GM19397 (cell line): ENCODE measurements around the gene TBC1D1.

Experiments used
- ATAC-seq: cut with Tn5 transposase; IDR thresholded peaks from one replicate; pipeline ENCODE4 v1.9.1; 2021; ENCODE audit warnings: mild to moderate bottlenecking, moderate library complexity; ENCODE audit not compliant: unreplicated experiment

Gene TBC1D1

DNA sequence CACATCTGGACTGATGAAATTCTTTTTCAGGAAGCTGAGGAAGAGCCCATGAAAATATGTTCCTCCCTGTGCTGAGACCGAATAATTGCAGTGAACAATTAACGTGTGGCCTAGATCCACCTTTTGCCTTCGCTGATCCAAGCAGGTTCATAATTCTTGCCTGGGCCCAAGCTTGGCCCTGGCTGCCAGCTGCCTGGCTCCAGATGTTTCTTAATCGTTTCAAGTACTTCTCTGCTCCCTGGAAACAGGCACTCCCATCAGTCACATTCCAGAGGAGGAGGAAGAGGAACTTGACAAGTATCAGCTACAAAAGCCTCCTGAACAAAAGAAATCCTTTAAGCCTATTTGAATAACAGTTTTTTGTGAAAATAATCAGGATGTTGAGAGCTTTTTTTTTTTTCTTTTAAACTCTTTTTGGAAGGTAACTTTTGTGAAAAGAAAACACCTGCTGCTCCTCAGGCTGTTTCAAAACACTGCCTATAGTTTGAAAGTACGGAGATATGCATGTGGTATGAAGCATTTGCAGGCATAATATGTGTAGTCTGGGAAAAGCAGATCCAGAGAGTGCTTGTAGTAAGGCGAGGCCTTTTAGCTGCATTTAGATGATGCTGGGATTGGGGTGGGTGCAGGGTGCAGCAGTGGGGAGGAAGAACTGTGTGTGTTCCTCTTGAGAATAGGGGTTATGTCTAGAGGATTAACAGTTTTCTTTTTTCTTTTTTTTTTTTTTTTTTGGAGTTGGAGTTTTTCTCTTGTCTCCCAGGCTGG, 223.7 kb downstream of the TBC1D1 start:
- ATAC-seq: no peak

DNA sequence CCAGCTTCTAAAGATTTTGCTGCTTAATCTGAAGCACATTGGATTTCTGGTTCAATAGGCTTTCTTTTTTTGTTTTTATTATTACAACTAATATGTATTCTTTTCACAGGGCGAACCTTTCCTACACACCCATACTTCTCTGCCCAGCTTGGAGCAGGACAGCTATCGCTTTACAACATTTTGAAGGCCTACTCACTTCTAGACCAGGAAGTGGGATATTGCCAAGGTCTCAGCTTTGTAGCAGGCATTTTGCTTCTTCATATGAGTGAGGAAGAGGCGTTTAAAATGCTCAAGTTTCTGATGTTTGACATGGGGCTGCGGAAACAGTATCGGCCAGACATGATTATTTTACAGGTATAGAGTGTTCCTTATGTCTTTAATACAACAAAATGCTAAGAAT, 224.7 kb downstream of the TBC1D1 start:
- ATAC-seq: no peak

DNA sequence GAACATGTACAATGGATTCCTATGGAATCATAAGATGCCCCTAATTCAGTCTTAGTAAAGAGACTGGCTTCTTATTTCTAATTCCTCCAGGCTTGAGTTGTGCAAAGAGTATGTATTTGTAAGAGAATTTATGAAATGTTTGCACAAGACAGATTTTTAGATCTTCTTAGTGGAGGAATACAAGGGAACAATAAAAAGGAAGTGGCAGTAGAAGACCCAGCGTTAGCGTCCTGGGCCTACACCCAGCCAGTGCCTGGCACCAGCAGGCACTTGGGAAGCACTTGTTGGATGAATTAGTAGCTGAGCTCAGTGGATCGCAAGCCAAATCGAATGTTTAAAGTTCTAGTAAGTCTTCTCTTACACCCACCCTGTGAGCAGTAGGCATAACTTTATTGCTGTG, 226.7 kb downstream of the TBC1D1 start:
- ATAC-seq: no peak

DNA sequence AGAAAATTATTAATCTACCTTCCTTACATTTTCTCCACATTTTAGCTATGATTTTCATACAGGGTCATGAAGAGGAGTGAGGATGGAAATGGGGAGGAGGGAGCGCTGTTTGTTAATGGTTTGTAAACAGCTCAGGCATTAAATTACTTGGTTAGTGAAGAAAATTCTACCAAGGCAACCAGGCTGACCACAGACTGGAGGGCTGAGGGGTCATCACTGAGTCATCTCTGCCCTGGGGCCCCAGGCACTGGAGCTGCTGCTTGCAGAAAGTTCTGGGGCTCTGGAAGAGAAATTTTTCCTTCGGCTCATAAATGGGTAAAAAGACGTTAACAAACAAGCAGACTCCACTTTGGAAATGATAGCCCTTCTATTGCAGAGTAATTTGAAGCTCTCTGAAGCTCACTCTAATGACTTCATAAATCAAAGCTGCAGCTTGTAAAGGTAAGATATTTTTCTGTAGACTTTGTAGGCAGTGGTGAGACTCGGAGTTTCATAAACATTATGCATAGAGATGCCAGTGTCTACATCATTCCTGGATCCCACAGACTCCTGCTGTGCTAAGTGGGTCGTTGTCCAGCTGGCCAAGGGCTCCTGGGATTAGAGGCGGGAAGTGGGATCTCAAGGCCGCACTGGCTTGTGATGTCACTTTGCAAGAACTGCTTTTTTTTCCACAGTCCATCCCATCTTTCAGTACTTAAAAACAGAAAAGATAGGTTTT, 228.9 kb downstream of the TBC1D1 start:
- ATAC-seq: no peak

DNA sequence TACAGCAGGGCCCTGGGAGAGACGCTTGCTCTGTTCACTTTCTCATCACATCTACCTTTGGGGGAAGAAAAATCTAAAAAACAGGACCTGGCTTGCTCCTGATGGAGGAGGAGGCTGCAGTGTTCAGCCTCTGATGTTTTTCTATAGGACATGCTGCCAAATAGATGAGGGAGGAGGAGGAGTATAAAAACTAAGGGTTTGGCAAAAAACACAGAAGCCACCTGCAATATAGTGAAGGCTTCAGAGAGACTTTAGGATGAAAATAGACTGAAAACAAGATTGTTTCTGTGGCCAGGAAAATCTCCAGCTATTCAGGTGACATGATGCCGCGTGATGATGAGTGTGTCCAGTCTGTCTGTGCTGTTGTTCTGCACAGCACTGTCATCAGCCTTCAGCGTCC, 229.9 kb downstream of the TBC1D1 start:
- no peak for ATAC-seq

DNA sequence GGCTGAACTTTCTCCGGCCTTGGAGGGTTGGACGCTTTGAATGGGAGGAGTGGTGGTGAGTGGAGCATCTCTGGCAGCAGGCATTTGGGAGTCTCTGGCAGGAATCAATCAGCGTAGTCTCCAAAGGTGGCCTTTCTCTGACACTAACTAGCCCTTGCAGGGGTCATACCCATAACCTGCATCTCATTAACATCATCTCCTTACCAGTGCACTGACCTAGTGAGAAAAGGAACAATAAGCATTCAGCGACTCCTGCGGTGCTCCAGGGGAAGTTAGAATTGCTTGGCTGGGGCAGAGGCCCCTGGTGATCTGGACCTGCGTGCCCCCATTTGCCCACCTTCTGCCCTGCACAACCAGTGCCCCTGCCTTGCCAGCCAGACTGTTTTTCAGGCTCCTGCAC, 231.2 kb downstream of the TBC1D1 start:
- no peak for ATAC-seq

DNA sequence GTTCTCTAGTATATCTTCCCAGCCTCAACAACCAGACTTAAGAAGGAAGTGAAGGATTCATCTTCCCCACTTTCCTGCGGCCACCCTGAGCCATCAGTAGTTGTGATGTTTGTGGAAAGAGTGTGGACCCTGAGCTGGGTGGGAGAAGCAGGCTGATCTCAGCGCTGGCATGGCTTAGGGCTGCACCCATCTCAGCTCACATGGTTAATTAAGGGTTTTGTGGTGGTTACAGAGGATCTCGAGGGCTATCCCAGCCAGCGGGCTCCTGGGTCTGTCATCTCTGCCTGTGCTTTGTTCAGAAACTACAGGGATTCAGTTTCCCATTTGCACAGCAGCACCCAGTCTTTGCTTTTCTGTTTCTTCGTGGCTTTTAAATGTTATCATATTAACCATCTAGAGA, 232.7 kb downstream of the TBC1D1 start:
- no peak for ATAC-seq

DNA sequence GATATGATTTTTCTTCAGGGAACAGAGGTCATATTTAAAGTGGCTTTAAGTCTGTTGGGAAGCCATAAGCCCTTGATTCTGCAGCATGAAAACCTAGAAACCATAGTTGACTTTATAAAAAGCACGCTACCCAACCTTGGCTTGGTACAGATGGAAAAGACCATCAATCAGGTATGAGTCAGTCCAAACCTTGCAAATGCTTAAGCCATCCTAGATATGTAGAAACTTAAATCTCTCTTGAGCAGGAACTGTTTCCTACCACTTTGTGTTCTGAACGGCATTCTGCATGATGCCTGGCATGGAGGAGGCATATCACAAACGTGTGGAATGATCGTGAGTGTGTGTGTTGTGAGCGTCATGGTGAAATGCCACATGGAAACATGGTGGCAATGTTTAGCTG, 234.1 kb downstream of the TBC1D1 start:
- ATAC-seq: no peak

DNA sequence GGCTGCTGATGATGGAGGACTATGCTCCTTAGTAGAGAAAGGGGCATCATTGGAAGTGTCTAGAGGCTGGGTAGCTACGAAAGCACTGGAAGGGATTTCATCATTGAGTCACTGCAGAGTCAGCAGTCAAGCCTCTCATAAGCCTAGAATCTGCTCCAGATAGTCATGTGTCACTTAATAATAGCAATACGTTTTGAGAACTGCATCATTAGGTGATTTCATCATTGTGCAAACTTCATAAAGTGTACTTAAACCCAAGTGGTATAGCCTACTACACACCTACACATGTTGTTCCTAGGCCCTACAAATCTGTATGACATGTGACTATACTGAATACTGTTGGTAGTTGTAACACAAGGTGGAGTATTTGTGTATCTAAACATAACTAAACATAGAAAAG, 234.9 kb downstream of the TBC1D1 start:
- no peak for ATAC-seq

DNA sequence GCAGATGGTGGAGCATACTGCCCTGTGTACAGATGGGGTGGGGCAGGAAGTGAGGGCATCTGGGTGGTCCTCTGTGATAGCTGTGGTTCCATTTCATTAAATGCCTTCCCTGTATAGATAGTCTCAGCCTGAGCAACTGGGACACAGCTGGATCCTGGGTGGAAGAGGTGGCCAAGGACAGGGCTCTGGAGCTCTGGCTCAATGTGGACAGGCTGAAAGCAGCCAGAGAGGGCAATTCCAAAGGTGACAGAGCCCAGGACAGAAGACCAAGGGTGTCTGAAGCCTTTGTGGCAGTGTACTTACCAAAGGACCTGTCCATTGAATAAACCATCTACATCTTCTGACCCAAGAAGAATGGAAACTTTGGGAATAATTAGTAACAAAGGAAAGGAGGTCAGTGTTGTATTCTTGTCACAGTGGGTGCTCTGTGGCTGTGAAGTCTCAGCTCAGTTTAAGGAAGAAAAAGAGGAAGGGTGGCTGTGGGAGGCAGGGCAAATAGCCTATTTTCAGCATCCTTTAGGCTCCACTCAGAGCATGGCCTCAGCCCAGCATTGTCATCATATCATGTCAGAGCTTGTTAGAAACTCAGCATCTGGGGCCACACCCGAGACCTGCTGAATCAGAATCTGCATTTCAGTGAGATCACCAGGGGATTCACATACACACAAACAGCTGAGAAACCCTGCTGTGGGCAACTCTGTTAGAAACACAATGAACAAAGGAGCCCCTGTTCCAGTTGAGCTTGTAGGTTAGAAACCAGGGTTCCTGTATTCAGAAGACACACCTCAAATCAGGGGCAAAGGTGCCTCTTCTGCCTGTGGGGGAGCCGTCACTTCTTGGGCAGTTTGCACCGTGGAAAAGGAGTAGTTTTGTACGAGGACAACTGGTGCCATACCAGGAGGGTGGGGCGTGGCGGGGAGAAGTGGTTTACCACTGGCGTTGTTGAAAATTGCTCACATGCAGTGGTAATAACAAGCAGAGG, 237.9 kb downstream of the TBC1D1 start:
- ATAC-seq: peak; percentile 43

DNA sequence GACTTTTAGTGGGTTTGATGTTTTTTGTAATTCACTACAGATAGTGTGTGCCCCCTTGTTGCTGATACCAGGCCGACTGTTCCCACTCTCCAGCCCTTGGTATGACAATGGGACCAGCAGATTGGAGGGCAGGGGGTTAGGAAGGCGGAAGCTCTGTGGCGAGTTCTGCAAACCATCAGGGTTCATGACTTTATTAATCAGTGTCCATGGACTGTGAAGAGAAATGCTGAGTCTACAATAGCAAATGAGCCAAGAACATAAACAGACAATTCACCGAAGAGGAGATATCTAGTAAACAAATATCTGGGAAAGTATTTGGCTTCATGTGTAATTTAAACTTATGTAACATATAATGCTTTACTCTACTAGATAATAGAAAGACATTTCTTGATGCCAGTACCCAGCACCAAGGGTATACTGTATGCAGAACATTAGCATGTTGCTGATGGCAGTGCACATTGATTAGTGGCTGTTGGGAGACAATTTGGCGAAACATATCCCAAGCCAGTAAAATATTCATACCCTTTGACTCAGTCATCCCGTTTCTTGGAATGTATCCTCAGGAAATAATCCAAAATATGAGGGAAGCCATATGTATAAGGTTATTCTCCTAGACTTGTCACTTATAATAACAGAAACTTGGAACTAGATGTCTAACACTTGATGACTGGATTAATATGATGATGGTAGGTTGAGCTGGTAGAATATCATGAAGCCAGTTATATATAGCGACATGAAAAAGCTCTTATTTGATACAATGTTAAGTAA, 238.8 kb downstream of the TBC1D1 start:
- no peak for ATAC-seq

DNA sequence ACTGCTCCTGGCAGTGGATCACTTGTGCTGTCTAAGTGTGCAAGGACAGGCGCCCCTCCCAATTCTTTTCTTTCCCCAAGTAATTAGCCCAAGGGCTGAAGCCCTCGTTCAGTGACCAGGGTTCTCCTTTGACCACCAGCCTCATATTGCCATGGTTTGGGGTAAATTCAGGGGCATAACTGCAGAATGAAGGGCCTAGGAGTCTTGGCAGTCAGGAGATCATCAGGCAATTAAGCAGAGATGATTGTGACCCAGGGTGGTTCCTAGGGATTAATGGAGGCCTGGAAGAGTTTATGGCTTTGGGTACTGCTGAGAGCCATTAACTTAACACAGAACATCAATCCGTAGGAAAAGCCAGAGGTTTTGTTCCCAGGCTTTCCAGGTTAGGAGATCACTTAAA, 240.0 kb downstream of the TBC1D1 start:
- no peak for ATAC-seq

DNA sequence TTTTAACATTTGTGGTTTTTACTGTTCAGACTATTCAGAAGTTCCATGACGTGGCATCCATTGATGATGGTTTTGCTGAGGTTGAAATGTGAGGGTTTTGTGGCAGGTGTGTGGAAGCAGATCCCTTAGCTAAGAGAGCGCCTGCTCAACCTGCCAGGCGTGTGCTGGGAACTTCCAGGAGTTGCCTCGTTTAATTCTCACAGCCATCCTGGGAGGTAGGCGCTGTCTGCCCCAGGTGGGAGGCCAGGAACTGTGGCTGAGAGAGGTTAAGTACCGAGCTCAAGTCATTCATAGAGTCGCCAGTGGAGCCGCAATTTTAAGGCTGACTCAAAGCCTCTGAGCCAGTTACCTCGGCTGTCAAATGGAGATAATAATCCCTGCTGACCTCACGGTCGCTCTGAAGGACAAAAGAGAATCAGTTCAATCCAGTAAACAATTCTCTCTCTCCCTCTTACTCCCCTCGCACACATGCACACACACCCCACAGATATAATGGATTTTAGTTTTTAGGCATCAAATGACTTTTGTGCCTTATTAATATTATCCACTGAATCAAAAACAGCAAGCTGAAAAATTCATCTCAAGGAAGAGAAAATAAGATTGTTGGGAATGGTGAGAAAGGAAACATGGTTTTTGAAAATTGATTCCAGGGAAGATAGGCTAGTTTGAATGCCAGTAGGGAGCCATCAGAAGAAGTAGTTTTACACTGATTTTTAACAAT, 240.6 kb downstream of the TBC1D1 start:
- ATAC-seq: peak; percentile 32

DNA sequence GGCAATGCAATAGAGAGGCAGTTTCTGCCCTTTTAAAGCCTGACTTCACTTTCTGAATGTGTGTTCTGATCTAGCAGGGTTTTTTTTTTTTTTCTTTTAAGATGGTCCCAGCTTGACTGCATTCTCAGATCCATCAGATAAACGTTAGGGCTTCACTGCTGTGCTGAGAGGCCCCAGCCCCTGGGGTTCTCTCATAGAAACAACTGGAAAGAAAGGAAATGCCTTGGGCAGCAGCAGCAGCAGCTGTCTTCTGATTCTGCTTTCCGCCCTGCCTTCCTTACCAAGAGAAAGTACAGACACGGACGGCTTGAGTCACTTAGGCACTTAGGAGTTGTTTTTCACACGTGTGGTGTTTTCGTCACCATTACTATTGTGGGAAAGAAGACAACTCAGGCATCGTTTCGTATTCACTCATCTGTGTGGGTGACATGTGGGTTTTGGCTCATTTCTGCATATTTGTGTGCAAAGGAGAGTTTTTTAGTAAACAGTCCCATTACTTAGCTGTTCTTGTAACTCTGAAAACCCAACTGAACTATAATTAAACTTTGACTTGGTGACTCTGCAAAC, 241.3 kb downstream of the TBC1D1 start:
- peak; percentile 67 for ATAC-seq

DNA sequence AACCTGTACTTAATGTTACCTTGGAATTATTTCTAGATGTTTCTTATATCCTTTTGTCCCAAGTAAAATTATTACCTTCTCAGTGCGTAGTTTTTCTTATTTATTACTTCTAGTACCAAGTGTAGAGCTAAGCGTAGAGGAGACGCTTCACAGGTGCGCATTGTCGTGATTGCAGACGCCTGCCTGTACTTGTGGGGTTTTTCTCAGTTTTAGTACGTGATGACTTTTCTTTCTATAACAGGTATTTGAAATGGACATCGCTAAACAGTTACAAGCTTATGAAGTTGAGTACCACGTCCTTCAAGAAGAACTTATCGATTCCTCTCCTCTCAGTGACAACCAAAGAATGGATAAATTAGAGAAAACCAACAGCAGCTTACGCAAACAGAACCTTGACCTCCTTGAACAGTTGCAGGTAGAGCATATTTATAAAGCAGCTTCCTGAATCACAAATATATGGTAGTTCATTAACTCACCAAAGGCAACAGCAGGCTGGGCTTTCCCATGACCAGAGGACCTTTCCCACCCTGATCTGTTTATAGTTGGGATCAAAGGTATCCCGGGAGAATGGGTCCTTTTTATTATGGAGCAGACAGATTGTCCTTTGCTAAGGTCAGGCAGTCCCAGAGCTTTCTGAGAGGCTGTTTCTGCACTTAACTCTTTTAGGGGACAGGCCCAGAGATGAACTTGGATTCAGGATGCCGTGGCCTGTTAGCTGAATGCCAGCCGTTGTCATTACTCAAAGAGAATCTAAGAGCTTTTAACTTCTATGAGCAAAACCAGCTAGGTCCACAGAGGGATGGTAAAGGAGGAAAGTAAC, 242.2 kb downstream of the TBC1D1 start:
- no peak for ATAC-seq

DNA sequence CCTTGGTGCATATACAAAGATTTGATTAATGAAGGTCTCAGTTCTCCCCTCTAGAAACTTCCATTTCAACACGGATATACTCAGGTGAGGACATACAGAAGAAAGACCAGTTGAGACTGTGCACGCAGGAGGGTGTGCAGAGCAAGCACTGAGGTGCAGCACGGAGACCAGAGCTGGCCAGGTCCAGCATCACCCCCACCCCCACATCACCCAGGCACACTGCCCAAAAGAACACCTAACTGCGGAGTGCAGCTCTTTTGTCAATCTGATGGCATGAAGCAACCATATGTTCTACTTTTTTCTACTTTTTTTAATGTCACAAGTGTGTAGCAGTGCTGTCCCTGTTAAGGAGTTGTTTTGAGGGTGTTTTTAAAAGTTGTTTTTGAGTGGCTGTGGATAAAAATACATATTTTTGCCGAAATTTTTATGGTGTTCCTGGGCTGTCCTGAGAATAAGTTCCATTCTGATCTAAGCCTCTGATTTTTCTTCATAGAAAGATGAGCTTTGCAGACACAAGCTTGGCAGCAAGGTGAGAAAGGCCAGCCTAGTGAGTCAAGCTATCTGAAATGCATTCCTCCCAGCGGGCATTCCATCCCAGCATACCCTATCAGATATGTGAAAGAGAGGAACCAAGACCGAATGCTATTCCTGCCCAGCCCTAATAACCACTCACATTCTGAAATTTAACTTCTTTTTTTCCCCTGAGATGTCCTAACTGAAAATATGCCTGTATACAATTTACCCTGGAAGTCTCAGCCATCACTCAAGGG, 243.0 kb downstream of the TBC1D1 start:
- ATAC-seq: no peak

DNA sequence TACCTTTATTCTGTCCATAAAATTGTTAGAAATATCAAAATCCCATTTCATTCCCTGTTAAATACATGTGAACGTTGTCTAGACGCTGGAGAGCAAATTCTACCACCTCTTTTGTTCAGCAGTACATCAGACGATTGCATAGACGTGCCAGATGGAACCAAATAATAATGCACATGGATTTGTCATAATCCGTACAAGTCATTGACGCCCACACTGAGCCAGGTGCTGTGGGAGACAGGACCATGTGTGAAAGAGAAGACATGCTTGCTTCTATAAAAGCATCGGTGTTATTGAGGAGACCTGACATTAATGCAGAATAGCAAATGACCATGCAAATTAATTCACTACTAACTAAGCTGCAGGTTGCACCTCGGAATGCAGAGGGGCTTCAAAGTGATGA, 244.3 kb downstream of the TBC1D1 start:
- no peak for ATAC-seq

DNA sequence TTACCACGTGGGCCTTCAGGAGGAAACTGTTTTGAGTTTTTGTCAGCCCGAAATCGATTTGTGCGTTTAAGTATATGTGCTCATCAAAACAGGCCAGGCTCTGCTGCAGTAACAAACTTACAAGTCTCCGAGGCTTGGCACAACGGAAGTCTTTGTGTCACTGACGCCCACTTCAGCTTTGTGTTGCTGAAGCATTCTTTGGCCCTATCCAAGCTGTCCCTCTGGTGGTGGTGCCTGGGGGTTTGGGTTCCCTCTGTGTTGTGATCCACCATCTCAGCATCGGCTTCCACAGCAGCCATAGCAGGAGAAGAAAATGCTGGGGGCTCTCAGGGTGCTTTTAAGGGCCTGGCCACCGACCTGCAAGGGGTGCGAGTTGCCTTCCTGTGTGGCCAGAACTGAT, 245.7 kb downstream of the TBC1D1 start:
- no peak for ATAC-seq
